Astrocyte of the cerebellum (primary cell): Measurements from ENCODE around the gene INPP5A.

ENCODE experiments used
- DNase-seq: peaks from one replicate; pipeline ENCODE4 v3.0.0-alpha.2; 2011; ENCODE audit warnings: low read depth
- H3K4me3 ChIP-seq: 2 replicates; pipeline ENCODE4 v1.5.1; 2011; ENCODE audit warnings: mild to moderate bottlenecking, low read depth, low read length, moderate library complexity
- in situ Hi-C: cut with HindIII; loops from 2 replicates; pipeline ENCODE4 v1.10.0; 2017; ENCODE audit warnings: low sequenced_read_pairs
- TF ChIP-seq, protein P1 (sequence below): IDR thresholded peaks from 2 replicates; pipeline ENCODE4 v1.5.1; 2012; ENCODE audit warnings: low read length, low read depth, moderate library complexity, mild to moderate bottlenecking; ENCODE audit errors: missing control alignments

Gene INPP5A

DNA sequence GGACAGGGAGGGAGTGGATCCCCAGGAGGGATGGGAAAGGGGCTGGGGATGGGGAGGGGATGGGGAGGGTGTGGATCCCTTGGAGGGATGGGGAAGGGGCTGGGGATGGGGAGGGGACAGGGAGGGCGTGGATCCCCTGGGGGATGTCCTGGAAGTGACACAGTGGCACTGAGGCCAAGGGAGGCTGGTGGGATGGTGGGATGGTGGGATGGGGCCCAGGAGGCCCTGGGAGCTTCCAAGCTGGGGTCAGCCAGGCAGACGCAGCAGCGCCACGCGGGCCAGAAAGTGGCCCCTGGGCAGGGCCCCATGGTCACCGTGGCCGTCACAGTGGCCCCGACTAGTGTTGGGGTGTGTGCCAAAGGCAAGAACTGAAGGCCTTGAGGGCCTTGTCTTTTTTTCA is 67.8 kb downstream of the INPP5A start:
- TF ChIP-seq, protein P1, sequence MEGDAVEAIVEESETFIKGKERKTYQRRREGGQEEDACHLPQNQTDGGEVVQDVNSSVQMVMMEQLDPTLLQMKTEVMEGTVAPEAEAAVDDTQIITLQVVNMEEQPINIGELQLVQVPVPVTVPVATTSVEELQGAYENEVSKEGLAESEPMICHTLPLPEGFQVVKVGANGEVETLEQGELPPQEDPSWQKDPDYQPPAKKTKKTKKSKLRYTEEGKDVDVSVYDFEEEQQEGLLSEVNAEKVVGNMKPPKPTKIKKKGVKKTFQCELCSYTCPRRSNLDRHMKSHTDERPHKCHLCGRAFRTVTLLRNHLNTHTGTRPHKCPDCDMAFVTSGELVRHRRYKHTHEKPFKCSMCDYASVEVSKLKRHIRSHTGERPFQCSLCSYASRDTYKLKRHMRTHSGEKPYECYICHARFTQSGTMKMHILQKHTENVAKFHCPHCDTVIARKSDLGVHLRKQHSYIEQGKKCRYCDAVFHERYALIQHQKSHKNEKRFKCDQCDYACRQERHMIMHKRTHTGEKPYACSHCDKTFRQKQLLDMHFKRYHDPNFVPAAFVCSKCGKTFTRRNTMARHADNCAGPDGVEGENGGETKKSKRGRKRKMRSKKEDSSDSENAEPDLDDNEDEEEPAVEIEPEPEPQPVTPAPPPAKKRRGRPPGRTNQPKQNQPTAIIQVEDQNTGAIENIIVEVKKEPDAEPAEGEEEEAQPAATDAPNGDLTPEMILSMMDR = no peak
- DNase-seq = no peak
- in situ Hi-C loops = no loop called here
- H3K4me3 ChIP-seq = no peak overlapping the region

DNA sequence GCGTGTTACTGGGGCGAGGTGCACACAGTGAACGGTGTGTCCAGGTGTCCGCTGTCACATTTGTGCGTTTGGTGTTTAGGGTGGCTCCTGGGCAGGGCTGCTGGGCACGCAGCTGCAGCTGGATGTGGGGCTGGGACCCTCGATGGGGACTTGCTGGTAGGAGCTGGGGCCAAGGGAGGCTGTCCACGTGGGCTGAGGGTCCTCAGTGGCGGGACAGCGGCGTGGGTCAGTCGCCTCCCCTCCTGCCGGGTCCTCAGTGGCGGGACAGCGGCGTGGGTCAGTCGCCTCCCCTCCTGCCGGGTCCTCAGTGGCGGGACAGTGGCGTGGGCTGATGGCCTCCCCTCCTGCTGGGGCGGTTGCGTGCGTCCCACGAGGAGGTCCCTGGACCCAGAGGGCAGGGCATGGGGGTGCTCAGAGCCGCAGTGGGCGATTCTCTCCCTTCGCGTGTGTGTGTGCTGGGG is 68.5 kb downstream of the INPP5A start:
- DNase-seq = no peak
- in situ Hi-C loops = no loop called here
- H3K4me3 ChIP-seq = no peak overlapping the region
- TF ChIP-seq, protein P1 = no peak

DNA sequence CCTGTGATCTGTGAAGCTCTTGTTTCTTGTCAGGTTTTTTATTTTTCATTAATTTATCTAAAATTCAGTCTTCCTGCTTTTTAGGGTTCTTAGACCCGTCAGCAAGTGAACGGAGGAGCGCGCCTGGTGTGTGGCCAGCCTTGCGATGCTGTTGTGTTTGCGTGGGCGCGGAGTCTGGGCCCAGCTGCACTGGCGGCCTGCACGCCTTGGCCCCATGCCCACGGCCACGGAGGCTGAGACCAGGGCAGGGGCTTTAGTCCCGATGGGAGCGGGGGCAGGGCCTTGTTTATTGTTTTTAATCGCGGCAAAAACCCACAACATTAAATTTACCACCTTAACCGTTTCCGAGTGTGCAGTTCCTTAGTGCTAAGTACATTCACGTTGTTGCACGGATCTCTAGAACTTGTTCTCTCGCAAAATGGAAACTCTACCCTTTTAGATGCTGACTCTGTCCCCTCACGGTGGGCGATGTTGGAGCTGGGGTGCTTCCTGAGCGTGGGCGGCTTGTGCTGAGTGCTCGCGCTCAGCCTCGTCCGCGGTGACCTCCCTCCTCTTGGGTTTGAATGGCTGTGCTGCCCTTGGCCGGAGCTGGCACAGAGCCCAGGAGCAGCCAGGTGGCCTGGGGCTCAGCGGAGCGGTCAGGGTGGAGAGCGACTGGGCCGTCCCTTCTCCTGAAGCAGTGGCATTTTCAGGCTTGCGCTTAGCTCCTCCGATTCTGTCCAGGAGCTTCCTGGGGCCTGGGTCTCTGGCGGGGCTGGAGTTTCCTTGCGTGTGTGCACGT is 69.1 kb downstream of the INPP5A start:
- TF ChIP-seq, protein P1 = no peak
- in situ Hi-C loops = no loop called here
- H3K4me3 ChIP-seq = no peak overlapping the region
- DNase-seq = no peak

DNA sequence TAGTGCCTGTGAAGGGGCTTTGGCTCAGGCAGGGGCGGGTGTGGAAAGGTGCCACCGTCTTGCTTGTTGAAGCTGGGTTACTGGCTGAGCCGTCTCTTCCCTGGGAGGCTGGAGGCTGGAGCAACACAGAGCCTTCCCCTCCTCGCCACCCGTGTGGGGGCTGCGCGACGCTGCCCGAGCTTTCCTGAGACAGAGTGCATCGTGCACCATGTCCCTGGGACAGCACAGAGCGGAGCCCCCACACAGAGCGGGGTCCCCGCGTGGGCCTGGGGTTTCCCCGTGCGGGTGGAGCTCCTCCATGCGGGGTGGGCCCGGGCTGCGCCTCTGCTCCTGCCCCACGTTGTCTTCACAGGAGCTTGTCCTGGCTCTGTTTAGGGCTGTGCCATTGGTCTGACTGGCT is 69.9 kb downstream of the INPP5A start:
- in situ Hi-C loops = no loop called here
- TF ChIP-seq, protein P1 = no peak
- no peak for DNase-seq
- H3K4me3 ChIP-seq = no peak overlapping the region

DNA sequence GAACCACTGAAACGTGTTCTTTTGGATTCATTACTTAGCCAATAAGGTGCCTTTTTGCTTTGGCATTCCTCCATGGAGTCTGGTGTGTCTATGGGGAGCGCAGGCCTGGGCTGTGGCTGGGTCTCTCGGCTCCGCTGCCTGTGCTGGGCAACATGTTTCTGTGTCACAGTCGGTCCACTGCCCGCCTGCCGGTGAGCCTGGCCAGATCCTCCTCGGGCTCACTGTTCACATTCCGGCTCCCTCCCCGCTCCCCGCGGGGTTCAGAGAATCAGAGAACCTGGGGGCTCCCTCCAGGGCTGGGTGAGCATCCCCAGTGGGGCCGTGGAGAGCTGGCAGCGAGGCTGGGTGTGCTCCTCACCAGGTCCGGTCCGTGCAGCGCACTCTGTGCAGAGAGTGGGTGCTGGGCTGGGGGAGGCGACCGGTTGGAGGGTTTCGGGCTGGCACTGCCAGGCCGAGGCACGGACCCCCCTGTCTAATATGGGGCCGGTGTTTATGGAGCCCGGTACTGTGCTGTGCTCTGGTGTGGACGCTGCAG is 70.4 kb downstream of the INPP5A start:
- DNase-seq = no peak
- TF ChIP-seq, protein P1 = no peak
- in situ Hi-C loops = no loop called here
- no peak overlapping the region for H3K4me3 ChIP-seq

DNA sequence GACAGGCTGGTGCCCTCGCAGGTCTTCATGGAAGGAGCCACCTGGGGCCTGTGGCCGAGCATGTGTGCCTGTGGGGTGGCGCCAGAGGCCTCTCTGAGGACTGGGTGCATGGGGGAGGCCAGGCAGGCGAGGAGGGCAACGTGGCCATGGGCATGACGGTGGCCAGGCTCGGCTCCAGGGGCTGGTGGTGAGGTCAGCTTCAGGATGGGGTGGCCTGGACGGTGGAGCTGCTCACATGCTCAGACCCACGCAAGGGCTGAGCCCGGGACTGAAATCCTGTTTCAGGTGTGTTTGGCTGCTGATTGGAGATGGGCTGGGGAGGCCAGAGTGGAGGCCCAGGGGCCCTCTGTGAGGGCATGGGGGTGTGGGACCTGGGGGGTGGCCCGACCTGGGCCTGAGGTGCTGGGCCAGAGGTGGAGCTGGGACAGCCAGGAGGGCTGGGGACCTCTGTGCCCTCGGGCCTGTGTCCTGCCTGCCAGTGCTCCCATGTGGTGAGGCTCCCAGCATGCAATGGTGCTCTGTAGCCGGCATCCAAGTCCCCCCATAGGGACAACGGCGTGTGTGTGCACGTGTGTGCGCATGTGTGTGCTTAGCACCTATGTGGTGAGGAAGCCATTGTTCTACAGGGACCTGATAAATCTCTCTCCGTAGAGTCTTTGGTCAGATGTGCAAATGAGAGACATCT is 71.1 kb downstream of the INPP5A start:
- TF ChIP-seq, protein P1 = no peak
- in situ Hi-C loops = no loop called here
- H3K4me3 ChIP-seq = no peak overlapping the region
- DNase-seq = no peak
